ENCODE data around the gene GABBR2. TPM values are rescaled to one million over a fixed set of nuclear protein-coding genes. Genes with fewer than 3 reads are reported as not detected.

Gene GABBR2
- total and polyA plus RNA-seq, 4 donors = 0.39 TPM; not detected in 3

DNA sequence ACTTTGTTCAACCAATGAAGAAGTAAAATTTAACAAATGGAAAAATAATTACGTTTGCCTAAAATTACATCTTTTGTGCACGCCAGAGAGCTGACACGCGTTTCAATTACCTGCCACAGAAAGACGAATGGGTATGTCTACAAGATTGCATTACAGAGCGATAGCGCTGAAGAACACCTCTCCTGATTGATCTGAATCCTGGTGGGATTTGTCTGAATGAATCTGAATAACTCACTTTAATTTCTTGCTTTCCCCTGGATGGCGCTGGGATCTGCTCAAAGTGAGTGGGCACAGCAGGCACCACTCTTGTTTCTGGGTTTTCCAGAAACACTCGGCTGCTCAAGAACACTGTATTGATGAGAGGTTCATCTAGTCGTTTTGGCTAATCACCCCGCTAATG is 304.5 kb downstream of the GABBR2 start:
- no peaks in the 10 kb centered on the region for H3K27me3 ChIP-seq (ENCODE audit: control insufficient read depth in 1 of 2, insufficient read depth in 2 of 2, low read length in 1 of 2)

DNA sequence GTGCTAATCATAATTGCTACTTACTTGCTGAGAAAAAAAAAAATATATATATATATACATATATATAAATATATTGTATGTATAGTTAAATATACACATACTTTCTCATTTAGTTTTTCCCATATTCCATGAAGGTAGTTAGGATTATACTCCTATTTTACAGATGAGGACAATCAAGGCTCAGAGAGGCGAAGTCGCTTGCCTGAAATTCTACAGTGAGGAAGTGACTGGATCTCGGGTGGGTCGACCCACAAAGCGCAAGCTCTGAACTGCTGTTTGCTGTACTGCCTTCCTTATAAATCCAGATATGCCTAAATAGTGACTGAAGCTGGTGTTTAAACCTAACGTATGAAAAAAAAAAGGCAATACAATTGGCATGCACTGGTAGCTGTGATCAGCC is 305.0 kb downstream of the GABBR2 start:
- Histone ChIP-seq H3K27me3 (ENCODE audit: control insufficient read depth in 1 of 2, insufficient read depth in 2 of 2, low read length in 1 of 2) (no peaks in the 10 kb centered on the region), H3K4me3 (ENCODE audit: low read length in 2 of 2) (no peak overlapping the region), H3K4me1 (ENCODE audit: control insufficient read depth in 1 of 2, insufficient read depth in 2 of 2, low read length in 2 of 2) (no peaks in the 10 kb centered on the region), H3K9me3 (ENCODE audit: control insufficient read depth, low read length) (no peaks in the 10 kb centered on the region), H3K36me3 (ENCODE audit: control insufficient read depth in 1 of 2, insufficient read depth in 2 of 2, low read length in 1 of 2) (no peaks in the 10 kb centered on the region), H3K27ac (ENCODE audit: low read depth in 1 of 2, low read length in 2 of 2) (no peak overlapping the region)
- ATAC-seq (ENCODE audit: low FRiP score) = no peak
- intact Hi-C loops (cut with DNase I) = no loop called here
- 89 to 91% methylated on average over 6 of the region's 6 CpGs for WGBS, 2 donors
- DNase-seq = no peak

More for the DNA sequence above, 304.5 kb downstream of the GABBR2 start:
- WGBS, 2 donors = 81 to 87% methylated on average over 11 of the region's 11 CpGs
- intact Hi-C loops (cut with DNase I) = no loop called here
- Histone ChIP-seq H3K4me1 (ENCODE audit: control insufficient read depth in 1 of 2, insufficient read depth in 2 of 2, low read length in 2 of 2) (no peaks in the 10 kb centered on the region), H3K36me3 (ENCODE audit: control insufficient read depth in 1 of 2, insufficient read depth in 2 of 2, low read length in 1 of 2) (no peaks in the 10 kb centered on the region), H3K4me3 (ENCODE audit: low read length in 2 of 2) (no peak overlapping the region), H3K27ac (ENCODE audit: low read depth in 1 of 2, low read length in 2 of 2) (no peak overlapping the region), H3K9me3 (ENCODE audit: control insufficient read depth, low read length) (no peaks in the 10 kb centered on the region)
- ATAC-seq (ENCODE audit: low FRiP score) (no peak), DNase-seq (no peak)

DNA sequence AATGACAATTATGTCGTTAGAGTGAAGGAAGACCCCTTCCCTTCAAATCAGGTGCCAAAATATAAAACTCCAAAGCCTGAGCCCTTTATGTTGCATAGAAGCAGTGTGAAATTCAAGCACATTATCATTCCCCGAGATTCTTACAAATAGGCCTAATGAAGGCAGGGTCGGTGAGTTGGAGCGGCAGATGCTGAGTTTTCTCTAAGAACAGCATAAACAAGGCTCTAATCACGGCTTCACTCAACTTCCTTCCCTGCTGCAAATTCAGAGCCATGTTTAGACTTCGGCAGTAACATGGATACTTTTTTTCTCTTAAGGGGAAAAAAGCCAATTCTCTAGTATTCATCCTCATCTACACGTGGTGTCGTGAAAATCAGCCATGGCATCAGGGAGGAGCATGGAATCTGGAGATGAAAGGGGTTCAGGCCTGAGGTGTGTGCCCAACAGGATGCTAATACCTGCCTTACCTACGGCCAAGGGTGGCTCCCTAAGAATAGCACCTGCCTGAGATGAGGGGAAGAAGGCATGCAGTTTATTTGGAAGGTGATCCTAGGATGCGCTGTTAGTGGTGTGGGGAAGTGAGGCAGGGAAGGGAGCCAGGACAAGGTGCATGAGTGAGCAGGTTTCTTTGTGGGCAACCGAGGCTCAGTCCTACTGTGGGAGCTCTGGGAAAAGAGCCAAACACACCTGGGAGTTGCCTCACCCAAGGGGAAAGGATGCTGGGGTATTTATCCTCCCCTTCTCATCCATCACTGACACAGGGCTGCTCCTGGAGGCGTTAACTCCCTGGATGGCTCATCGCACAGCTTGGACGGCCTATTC is 306.5 kb downstream of the GABBR2 start:
- Histone ChIP-seq H3K27me3 (ENCODE audit: control insufficient read depth in 1 of 2, insufficient read depth in 2 of 2, low read length in 1 of 2) (no peaks in the 10 kb centered on the region), H3K36me3 (ENCODE audit: control insufficient read depth in 1 of 2, insufficient read depth in 2 of 2, low read length in 1 of 2) (no peaks in the 10 kb centered on the region), H3K27ac (ENCODE audit: low read depth in 1 of 2, low read length in 2 of 2) (no peak overlapping the region), H3K4me1 (ENCODE audit: control insufficient read depth in 1 of 2, insufficient read depth in 2 of 2, low read length in 2 of 2) (no peaks in the 10 kb centered on the region), H3K4me3 (ENCODE audit: low read length in 2 of 2) (no peak overlapping the region), H3K9me3 (ENCODE audit: control insufficient read depth, low read length) (no peaks in the 10 kb centered on the region)
- DNase-seq (no peak), ATAC-seq (ENCODE audit: low FRiP score) (no peak)
- intact Hi-C loops (cut with DNase I) = no loop called here
- 70 to 77% methylated on average over 14 of the region's 14 CpGs for WGBS, 2 donors

DNA sequence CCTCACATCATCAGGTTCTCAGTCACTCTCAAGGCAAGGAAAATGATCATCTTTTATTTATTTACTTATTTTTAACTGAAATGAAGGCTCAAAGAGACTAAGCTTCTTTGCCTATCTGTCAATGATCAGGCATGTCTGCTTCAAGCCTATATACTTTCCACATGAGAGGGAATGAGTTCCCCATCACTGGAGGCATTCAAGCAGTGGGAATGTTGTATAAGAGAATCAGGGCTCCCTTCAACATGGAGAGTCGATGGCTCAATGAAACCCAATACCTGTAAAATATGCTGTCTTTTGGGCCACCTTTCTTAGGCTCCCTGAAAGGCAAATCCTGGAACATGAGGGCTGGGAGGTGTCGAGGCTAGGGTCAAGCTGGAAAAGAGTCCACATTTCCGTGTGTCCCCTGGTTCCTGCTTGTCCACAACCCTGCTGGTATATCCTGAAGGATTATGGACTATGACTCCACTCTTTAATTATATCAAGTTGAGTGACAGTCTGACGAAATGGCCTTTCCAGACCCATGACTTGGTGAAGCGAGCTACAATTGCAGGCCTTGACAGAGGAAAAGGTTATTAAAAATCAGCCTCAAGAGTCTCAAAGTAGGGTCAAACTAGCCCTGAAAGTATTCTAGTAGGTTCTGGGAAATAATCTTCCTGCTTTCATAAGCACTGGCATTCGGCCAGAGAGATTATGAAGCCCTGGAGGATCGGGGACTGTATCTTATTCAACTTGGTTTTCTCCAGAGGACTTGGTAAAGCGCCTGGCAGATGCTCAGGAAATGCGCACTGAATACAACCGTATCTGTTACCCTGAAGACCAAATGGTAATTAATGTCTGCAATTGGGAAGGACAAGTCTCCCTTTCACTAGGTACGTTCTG is 307.4 kb downstream of the GABBR2 start:
- Histone ChIP-seq H3K27ac (ENCODE audit: low read depth in 1 of 2, low read length in 2 of 2) (no peak overlapping the region), H3K4me3 (ENCODE audit: low read length in 2 of 2) (no peak overlapping the region), H3K27me3 (ENCODE audit: control insufficient read depth in 1 of 2, insufficient read depth in 2 of 2, low read length in 1 of 2) (no peaks in the 10 kb centered on the region), H3K9me3 (ENCODE audit: control insufficient read depth, low read length) (no peaks in the 10 kb centered on the region), H3K4me1 (ENCODE audit: control insufficient read depth in 1 of 2, insufficient read depth in 2 of 2, low read length in 2 of 2) (no peaks in the 10 kb centered on the region), H3K36me3 (ENCODE audit: control insufficient read depth in 1 of 2, insufficient read depth in 2 of 2, low read length in 1 of 2) (no peaks in the 10 kb centered on the region)
- ATAC-seq (ENCODE audit: low FRiP score) (no peak), DNase-seq (no peak)
- WGBS, 2 donors = 55 to 59% methylated on average over 11 of the region's 11 CpGs
- intact Hi-C loops (cut with DNase I) = no loop called here

GRCh38 chr9:98399950-98400683 is 308.6 kb downstream of the GABBR2 start:
- WGBS, 2 donors = 90 to 93% methylated on average over 8 of the region's 8 CpGs
- H3K9me3 ChIP-seq (ENCODE audit: control insufficient read depth, low read length) = no peaks in the 10 kb centered on the region
- intact Hi-C loops (cut with DNase I) = no loop called here
- no peak overlapping the region for H3K27ac ChIP-seq (ENCODE audit: low read depth in 1 of 2, low read length in 2 of 2)
- DNase-seq = no peak
- H3K4me1 ChIP-seq (ENCODE audit: control insufficient read depth in 1 of 2, insufficient read depth in 2 of 2, low read length in 2 of 2) = no peaks in the 10 kb centered on the region
- no peaks in the 10 kb centered on the region for H3K27me3 ChIP-seq (ENCODE audit: control insufficient read depth in 1 of 2, insufficient read depth in 2 of 2, low read length in 1 of 2)
- no peak for ATAC-seq (ENCODE audit: low FRiP score)
- no peaks in the 10 kb centered on the region for H3K36me3 ChIP-seq (ENCODE audit: control insufficient read depth in 1 of 2, insufficient read depth in 2 of 2, low read length in 1 of 2)
- no peak overlapping the region for H3K4me3 ChIP-seq (ENCODE audit: low read length in 2 of 2)

- Histone ChIP-seq H3K27me3 (ENCODE audit: control insufficient read depth in 1 of 2, insufficient read depth in 2 of 2, low read length in 1 of 2) (no peaks in the 10 kb centered on the region), H3K4me1 (ENCODE audit: control insufficient read depth in 1 of 2, insufficient read depth in 2 of 2, low read length in 2 of 2) (no peaks in the 10 kb centered on the region), H3K36me3 (ENCODE audit: control insufficient read depth in 1 of 2, insufficient read depth in 2 of 2, low read length in 1 of 2) (no peaks in the 10 kb centered on the region), H3K4me3 (ENCODE audit: low read length in 2 of 2) (no peak overlapping the region), H3K27ac (ENCODE audit: low read depth in 1 of 2, low read length in 2 of 2) (no peak overlapping the region), H3K9me3 (ENCODE audit: control insufficient read depth, low read length) (no peaks in the 10 kb centered on the region)
- intact Hi-C loops (cut with DNase I) = no loop called here
- WGBS, 2 donors = 49 to 57% methylated on average over 8 of the region's 8 CpGs
- ATAC-seq (ENCODE audit: low FRiP score) = no peak
- DNase-seq = no peak
These were observed 312.1 kb downstream of the GABBR2 start for GRCh38 chr9:98396656-98397055.

DNA sequence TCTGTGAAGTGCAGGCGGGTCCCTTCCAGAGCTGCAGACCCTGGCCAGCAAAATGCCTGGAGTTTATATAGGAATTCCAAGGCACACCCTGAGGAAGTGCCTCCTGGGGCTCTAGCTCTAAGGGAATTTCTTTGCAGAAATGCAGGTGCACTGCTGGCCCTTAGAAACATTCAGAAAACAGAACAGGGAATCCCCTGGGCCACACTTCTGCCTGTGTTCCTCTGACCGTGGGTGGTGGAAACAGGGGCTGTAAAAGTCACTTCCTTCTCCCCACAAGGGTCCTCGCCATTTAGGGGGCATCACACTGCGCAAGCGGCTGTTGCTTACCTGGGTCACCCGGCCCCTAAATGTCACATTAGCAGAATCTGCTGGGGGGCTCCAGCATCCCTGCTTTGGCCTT is 312.5 kb downstream of the GABBR2 start:
- Histone ChIP-seq H3K4me1 (ENCODE audit: control insufficient read depth in 1 of 2, insufficient read depth in 2 of 2, low read length in 2 of 2) (no peaks in the 10 kb centered on the region), H3K4me3 (ENCODE audit: low read length in 2 of 2) (no peak overlapping the region), H3K27me3 (ENCODE audit: control insufficient read depth in 1 of 2, insufficient read depth in 2 of 2, low read length in 1 of 2) (no peaks in the 10 kb centered on the region), H3K36me3 (ENCODE audit: control insufficient read depth in 1 of 2, insufficient read depth in 2 of 2, low read length in 1 of 2) (no peaks in the 10 kb centered on the region), H3K27ac (ENCODE audit: low read depth in 1 of 2, low read length in 2 of 2) (no peak overlapping the region), H3K9me3 (ENCODE audit: control insufficient read depth, low read length) (no peaks in the 10 kb centered on the region)
- 76 to 77% methylated on average over 6 of the region's 6 CpGs for WGBS, 2 donors
- DNase-seq (no peak), ATAC-seq (ENCODE audit: low FRiP score) (no peak)
- intact Hi-C loops (cut with DNase I) = no loop called here

GRCh38 chr9:98391867-98392266 is 316.9 kb downstream of the GABBR2 start:
- Histone ChIP-seq H3K27me3 (ENCODE audit: control insufficient read depth in 1 of 2, insufficient read depth in 2 of 2, low read length in 1 of 2) (no peaks in the 10 kb centered on the region), H3K9me3 (ENCODE audit: control insufficient read depth, low read length) (no peaks in the 10 kb centered on the region), H3K4me1 (ENCODE audit: control insufficient read depth in 1 of 2, insufficient read depth in 2 of 2, low read length in 2 of 2) (no peaks in the 10 kb centered on the region), H3K36me3 (ENCODE audit: control insufficient read depth in 1 of 2, insufficient read depth in 2 of 2, low read length in 1 of 2) (no peaks in the 10 kb centered on the region), H3K4me3 (ENCODE audit: low read length in 2 of 2) (no peak overlapping the region), H3K27ac (ENCODE audit: low read depth in 1 of 2, low read length in 2 of 2) (no peak overlapping the region)
- WGBS, 2 donors = 70 to 76% methylated on average over 6 of the region's 6 CpGs
- intact Hi-C loops (cut with DNase I) = no loop called here
- ATAC-seq (ENCODE audit: low FRiP score) (no peak), DNase-seq (no peak)
